GM21447 (cell line): ENCODE data around the gene BCL2L11.

ENCODE experiments used
- ATAC-seq: cut with Tn5 transposase; IDR thresholded peaks from one replicate; pipeline ENCODE4 v1.9.1; 2021; ENCODE audit not compliant: unreplicated experiment

Gene BCL2L11

DNA sequence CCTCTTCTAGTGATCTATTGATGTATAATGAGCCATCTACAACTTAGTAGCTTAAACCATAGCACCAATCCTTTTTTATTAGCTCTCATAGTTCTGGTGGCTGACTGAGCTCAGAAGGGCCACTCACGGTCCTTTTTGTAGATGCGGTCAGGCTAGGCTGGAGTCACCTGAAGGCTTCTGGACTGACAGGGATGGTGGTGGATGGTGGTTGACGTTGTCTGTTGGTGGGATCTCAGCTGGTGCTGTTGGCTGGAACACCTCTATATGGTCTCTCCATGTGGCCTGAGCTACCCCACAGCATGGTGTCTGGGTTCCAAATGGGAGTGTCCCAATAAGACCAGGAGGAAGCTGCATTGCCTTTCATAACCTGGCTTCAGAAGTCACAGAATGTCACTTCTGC is 68.0 kb downstream of the BCL2L11 start:
- no peak for ATAC-seq

DNA sequence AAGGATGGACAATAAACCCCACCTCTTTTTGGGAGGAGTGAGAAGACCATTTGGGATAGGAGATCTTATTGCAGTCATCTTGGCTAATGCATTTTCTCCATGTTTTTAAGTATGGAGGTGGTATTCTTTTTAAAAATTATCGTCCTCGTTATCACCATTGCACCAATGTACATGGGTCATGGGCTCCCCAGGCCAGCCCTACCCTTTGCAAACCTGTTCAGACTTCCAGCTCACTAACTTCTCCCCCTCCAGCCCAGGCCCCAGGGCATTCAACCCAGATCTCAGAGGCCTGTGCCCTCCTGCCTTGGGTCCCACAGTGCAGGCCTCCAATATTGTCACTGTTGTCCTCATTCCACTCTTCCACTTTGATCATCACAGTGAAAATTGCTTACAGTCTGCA is 68.4 kb downstream of the BCL2L11 start:
- no peak for ATAC-seq

GRCh38 chr2:111190816-111191540 is 70.3 kb downstream of the BCL2L11 start:
- no peak for ATAC-seq

GRCh38 chr2:111191877-111192276 is 71.2 kb downstream of the BCL2L11 start:
- no peak for ATAC-seq

GRCh38 chr2:111192776-111193368 is 72.2 kb downstream of the BCL2L11 start:
- ATAC-seq, result no peak

- ATAC-seq, result peak; percentile 85
These were observed 74.3 kb downstream of the BCL2L11 start for GRCh38 chr2:111194835-111195621.

GRCh38 chr2:111196435-111196834 is 75.7 kb downstream of the BCL2L11 start:
- no peak for ATAC-seq

DNA sequence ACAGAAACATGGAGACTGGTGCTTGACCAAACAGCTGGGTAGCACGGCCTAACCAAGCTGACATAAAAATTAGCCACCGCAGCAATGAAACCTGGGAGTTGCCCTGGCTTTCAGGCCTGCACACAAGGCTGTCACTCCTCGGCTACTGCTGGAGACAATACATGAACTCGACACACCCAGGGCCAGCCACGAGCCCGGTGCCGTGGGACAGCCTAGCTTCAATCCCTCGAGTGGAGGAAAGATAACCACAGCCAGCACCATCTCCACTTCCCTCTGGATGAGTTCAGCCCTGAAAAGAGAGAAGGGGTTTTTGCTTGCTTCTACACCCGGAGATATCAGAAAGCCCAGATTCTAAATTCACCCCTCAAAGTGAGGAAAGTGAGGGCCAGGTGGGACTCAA is 78.0 kb downstream of the BCL2L11 start:
- ATAC-seq, result no peak

GRCh38 chr2:111199840-111200239 is 79.1 kb downstream of the BCL2L11 start:
- no peak for ATAC-seq

DNA sequence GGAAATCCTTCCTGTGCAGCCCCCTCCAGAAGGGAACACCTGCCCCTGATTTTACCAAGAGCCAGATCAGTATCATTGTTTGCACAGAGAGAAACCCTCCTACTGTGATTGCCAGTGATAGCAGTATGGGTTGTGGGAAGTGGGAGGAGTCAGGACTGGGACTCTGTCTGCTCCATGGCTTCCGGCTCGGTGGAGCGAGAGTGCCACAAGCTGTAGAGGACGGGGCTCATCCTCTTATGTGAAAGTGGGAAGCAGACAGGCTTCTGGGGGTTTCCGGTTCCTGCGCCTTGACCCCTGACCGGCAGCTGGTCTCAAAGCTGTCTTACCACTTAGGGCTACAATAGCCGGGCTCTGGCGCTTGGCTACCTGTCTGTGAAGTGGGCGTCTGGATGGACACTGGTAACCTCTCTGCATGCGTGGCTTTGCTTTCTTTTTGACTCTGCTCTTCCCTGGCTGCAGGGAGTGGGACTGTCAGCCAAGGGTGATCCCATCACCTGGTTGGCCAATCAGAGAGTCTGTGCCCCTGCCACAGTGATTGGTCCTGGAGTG is 79.7 kb downstream of the BCL2L11 start:
- no peak for ATAC-seq

- ATAC-seq, result peak; percentile 80
These were observed 80.5 kb downstream of the BCL2L11 start for GRCh38 chr2:111201214-111201613.

DNA sequence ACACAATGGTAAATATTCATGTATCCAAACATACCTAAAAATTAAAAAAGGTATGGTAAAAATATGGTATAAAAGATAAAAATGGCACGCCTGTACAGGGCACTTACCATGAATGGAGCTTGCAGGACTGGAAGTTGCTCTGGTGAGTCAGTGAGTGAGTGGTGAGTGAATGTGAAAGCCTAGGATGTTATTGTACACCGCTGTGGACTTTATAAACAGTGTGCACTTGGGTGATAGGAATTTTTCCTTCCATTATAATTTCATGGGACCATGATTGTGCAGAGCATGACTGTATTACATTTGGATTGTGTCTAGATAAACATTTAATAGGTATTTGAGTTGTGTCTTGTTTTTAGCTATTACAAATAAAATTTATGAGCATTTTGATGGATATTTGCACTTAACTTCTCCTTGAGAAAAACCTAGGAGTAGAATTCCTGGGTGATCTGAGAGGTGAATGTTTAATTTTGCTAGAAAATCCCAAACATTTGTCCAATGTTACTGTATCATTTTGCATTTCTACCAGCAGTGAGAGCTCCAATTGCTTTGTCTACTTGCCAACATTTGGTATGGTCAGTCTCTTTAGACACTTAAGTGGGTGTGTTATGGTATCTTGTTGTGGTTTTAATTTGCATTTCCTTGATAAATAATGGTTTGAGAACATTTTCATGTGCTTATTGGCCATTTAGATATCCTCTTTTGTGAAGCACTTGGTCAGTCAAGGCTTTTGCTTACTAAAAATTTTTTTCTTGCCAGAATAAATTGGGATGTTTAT is 81.7 kb downstream of the BCL2L11 start:
- no peak for ATAC-seq

- ATAC-seq, result no peak
These were observed 84.0 kb downstream of the BCL2L11 start for GRCh38 chr2:111204706-111205105.

DNA sequence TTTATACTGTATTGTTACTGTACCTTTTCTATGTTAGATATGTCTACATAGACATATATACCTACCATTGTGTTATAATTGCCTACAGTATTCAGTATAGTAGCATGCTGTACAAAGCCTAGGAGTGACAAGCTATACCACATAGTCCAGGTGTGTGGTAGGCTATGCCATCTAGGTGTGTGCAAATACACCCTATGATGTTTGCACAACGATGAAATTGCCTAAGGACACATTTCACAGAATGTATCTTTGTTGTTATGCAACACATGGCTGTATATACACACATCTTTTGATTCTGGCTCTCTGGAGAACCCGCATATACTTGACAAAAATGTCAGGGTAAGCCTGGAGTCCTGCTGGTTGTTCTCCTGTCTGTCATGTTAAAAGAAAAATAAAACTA is 85.1 kb downstream of the BCL2L11 start:
- no peak for ATAC-seq

- ATAC-seq, result no peak
These were observed 87.1 kb downstream of the BCL2L11 start for GRCh38 chr2:111207851-111208250.

DNA sequence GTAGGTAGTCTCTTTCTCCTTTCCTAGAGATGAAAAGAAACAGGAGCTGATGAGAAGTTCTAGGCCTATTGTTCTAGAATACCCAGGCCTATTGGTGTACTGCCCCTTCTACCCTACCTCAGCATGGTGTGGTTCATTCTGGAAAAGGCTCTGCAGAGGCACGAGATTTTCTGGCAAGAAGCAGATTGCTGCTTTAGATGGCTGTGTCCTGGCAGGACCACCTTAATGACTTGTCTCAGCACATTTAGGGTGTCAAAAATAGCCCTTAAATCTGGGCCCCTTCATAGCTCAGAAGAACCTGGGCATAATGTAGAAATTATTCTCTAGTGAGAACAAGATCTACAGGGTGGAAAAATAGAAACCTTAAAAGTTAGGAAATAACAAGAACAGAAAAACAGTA is 87.9 kb downstream of the BCL2L11 start:
- ATAC-seq, result no peak

GRCh38 chr2:111209045-111209514 is 88.4 kb downstream of the BCL2L11 start:
- ATAC-seq, result peak; percentile 93

DNA sequence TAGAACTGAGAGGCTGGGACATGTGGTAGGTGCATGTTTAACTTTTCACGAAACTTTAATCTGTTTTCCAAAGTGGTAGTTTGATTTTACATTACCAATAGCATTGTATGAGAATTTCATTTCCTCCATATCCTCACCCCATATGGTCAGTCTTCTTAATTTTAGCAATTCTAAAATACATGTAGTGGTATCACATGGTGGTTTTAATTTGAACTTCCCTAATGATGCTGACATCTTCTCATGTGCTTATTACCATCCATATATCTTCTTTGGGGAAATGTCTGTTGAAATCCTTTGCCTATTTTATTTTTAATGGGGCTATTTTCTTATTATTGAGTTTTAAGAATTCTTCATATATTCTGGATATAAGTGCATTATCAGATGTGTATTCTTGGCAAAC is 89.3 kb downstream of the BCL2L11 start:
- no peak for ATAC-seq

DNA sequence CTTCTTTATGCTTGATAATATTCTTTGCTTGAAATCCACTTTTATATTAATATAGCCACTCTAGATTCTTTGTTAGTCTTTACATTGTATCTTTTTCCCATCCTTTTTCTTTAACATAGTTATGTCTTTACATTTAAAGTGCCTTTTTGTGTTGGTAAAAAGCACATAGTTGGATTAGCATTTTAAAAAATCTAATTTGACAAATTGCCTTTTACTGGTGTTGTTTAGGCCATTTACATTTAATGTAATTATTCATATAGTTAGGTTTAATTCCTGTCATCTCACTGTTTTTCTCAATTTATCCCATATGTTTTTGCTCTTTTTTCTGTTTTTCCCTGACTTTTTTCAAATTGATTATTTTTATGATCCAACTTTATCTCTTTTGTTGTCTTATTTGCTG is 93.2 kb downstream of the BCL2L11 start:
- ATAC-seq, result no peak

DNA sequence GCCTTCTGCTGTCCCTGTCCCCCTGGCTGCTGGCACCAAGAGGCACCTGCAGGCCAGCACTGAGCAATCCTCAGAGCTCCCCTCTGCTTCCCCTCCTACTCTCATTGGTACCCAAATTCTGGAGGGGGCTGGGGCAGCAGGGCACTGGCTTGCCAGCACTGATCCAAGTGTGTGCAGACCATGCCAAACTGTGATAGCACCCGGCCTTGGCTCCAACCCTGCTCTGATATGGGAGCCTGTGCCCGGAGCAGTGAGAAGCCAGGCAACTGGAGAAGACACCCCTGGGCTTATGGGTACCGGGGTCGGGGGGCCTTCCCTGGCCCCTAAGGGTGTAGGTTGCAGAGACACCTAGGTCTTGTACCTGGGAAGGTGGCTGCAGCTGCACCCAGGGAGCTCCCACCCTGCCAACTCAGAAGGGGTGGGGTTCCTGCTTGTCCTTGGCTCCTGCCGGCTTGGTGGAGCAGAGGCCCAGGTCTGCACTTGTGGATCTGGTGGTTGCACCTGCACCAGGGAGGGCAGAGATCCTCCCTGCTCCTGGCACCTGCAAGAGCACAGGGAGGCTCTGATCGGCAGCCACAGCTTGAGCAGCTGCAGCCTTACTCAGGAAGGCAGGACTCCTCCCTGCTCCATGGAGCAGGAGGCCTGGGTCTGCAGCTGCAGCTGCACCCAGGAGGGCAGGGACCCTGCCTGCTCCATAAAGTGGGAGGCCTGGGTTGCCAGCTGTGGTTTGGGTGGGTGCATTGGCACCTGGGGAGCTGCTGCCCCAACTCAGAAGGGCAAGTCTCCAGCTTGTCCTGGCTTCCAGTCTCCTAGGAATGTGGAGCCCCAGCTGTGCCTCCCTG is 96.3 kb downstream of the BCL2L11 start:
- ATAC-seq, result no peak
